Ureter (tissue), 1 donor: Measurements from ENCODE around the gene WNT7A. TPM values are rescaled to one million over a fixed set of nuclear protein-coding genes. Genes with fewer than 3 reads are reported as not detected.
A peak's percentile ranks its signal among the peaks of the same experiment; 100 is the strongest.

Source experiments
- DNase-seq: peaks from one replicate; pipeline ENCODE4 v3.0.0-alpha.2; 2020; ENCODE audit warnings: low spot score
- total RNA-seq: library from RNA; stranded (reverse); gene quantifications from one replicate; pipeline ENCODE4 v1.2.4, GENCODE V29; 2023
- donor health status: DM: yes; HTN: yes; CAD: no.

WNT7A gene
- total RNA-seq, 1 donor from 2014 or later = 1.4 TPM

GRCh38 chr3:13884851-13885703, 5.2 kb upstream of the WNT7A start:
- DNase-seq = peak; percentile 59

GRCh38 chr3:13883681-13884080, 3.8 kb upstream of the WNT7A start:
- no peak for DNase-seq

GRCh38 chr3:13882876-13883275, 3.0 kb upstream of the WNT7A start:
- DNase-seq = peak; percentile 10

GRCh38 chr3:13881536-13882410, 1.9 kb upstream of the WNT7A start:
- DNase-seq = peak; percentile 22

DNA sequence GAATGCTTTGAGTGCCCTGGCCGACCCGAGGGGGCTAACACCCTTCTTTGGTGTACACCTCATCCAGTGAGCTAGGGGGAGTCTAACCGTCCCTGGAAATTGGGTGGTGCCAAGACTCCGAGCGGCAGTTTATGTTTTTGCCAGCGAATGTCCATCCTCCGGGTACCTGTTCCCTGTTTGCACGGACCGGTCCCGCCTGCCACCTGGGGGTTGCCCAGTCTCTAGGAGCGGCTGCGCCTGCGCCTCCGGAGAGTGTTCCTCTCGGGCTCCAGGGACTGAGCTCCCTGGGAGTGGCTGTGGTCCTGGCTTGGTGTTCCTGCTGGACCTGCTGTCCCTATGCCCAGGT, 913 bp upstream of the WNT7A start:
- no peak for DNase-seq

DNA sequence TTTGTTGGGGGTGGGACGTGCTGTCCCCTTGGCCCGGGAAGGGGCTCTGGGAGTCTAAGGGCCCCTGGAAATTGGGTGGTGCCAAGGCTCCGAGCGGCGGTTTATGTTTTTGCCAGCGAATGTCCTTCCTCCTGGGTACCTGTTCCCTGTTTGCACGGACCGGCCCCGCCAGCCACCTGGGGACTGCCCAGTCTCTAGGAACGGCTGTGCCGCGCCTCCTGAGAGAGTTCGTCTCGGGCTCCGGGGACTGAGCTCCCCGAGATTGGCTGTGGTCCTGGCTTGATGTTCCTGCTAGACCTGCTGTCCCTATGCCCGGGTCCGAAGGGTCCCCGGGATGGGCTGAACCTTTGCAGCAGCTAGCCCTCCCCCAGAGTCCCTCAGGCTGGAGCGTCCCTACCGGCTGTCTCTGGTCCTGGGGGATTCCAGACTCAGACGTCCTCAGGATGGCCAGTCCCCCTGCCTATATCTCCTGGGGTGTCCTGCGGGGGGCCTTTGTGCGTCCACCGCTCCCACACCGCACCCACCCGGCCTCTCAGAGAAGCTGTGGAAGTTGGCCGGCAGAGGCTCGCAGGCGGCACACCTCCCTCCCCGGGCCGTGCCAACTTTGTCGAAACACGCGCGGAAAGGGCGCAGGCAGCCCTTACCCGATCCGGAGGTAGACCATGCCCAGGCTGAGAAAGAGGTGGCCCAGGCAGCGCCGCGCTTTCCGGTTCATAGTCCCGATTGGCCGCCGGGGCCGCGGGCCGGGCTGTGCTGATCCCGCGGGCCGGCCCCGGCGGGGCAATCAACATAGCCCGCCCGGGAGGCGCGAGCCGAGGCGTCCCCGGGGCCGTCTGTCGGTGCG, 547 bp downstream of the WNT7A start:
- no peak for DNase-seq

GRCh38 chr3:13878281-13879101, 1.4 kb downstream of the WNT7A start:
- no peak for DNase-seq

DNA sequence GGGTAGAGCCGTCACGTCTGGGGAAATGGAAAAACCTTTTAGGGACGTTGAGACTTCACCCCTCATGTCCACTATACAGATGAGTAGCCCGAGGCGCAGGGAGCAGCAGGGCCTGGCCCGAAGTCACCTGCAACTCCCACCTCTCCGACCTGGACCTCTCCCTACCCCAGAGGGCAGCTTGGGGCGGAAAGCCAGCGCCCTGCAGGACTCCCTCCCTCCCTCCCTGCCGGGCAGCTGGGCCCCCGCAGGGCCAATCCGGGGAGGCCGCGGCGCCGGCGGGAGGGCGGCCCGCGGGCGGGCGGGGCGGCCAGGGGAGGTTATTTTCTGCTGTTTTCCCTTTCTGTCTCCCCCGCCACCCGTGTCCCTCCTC, 2.0 kb downstream of the WNT7A start:
- no peak for DNase-seq

DNA sequence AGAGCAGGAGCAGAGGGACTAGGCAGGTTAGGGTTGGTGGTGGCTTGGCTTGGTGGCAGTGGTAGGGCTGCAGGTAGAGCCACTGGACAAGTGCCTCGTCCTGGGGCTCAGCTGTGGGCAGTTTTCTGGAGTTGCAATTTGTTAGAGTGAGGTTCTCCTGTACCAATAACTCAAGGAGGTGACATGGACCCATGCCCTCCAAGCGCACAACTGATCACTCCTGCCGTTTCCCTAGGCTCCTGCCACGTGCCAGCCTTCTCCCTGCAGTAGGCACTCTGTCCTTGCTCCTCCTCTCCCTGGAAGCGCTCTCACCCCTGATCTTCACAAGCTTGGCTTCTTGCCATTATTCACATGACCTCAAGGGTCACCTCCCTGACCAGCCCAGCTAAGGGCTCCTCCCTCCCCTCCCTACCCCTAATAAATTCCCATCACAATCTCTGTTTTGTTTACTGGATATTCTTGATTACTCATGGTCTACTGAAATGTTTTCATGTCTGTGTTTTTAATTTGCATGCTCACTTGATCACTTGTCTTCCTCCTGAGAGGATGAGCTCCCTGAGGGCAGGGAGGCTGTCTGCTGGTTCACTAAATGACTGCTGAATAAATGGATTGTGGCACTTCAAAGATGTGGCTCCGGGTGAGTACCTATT, 3.3 kb downstream of the WNT7A start:
- no peak for DNase-seq

- no peak for DNase-seq
Measured at GRCh38 chr3:13874891-13875290, 5.0 kb downstream of the WNT7A start.

GRCh38 chr3:13873818-13874217, 6.1 kb downstream of the WNT7A start:
- no peak for DNase-seq

DNA sequence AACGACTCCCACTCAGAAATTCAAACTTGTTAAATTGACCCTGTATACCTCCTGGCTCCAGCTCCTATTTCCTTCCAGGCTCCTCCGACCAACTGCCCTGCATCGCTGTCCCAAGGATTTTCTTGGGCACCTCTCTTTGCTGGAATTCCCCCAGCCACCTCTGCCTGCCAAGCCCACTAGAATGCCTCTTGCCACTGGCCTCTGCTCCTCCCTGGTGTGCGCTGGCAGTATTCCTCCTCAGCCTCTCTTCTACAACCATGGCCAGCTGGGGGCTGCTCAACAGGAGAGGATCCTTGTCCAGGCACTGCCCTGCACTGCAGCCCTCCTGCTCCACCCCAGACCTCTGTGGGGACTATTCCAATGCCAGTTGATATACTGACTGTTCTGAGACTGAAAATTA, 7.4 kb downstream of the WNT7A start:
- DNase-seq = no peak

DNA sequence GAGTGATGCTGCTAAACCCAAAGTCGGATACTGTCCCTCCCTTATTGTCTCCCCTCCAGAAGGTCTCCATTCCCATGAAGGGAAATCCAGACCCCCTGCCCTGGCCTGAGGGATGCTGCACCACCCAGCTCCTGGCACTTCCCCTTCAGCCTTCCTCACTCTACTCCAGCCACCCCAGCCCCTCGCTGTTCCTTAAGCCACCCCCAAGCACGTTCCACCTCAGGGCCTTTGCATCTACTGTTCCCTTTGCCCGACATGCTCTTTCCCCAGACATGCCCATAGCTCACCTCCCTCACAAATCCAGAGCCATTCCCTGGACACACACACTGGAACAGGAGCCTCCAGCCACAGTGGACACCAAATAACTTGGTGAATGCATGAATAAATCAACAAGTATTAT, 8.1 kb downstream of the WNT7A start:
- no peak for DNase-seq

DNA sequence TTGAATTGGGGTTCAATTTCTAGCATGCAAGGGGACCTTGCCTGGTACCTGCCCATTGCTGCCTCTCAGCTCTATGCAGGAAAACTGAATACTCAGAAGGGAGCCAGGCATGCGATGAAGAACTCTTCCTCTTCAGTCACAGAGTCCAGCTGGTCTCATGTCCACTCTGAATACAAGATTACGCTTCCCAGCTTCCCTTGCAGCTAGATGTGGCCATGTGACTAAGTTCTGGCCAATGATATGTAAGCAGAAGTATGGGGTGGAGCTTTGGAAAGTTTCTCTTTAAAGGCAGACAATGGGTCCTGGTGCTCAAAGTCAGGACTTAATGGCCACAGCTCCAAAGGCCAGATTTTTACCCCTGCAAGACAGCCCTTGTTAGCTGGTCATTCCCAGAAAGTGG, 9.0 kb downstream of the WNT7A start:
- no peak for DNase-seq

GRCh38 chr3:13869761-13870343, 10.0 kb downstream of the WNT7A start:
- no peak for DNase-seq

DNA sequence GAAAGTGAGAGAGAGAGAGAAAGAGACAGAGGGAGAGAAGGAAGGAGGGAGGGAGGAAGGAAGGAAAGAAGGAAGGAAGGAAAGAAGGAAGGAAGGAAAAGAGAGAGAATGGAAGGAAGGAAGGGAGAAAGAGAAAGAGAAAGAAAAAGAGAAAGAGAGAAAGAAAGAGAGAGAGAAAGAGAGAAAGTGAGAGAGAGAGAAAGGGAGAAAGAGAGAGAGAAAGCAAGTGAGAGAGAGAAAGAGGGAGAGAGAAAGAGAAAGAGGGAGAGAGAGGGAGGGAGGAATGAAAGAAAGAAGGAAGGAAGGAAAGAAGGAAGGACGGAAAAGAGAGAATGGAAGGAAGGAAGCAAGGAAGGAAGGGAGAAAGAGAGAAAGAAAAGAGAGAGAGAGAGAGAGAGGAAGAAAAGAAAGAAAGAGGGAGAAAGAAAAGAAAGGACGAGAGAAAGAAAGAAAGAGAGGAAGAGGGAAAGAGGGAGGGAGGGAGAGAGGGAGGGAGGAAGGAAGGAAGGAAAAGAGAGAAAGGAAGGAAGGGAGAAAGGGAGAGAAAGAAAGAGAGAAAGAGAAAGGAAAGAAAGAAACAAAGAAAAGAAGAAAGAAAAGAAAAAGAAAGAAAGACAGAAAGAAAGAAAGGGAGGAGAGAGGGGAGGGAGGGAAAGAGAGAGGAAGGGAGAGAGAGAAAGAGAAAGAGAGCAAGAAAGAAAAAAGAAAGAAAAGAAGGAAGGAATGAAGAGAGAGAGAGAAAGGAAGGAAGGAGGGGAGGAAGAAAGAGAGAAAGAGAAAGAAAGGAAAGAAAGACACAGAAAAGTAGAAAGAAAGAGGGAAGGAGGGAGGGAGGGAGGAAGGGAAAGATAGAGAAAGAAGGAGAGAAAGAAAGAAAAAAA, 10.8 kb downstream of the WNT7A start:
- DNase-seq = no peak

GRCh38 chr3:13867732-13868131, 12.1 kb downstream of the WNT7A start:
- no peak for DNase-seq

DNA sequence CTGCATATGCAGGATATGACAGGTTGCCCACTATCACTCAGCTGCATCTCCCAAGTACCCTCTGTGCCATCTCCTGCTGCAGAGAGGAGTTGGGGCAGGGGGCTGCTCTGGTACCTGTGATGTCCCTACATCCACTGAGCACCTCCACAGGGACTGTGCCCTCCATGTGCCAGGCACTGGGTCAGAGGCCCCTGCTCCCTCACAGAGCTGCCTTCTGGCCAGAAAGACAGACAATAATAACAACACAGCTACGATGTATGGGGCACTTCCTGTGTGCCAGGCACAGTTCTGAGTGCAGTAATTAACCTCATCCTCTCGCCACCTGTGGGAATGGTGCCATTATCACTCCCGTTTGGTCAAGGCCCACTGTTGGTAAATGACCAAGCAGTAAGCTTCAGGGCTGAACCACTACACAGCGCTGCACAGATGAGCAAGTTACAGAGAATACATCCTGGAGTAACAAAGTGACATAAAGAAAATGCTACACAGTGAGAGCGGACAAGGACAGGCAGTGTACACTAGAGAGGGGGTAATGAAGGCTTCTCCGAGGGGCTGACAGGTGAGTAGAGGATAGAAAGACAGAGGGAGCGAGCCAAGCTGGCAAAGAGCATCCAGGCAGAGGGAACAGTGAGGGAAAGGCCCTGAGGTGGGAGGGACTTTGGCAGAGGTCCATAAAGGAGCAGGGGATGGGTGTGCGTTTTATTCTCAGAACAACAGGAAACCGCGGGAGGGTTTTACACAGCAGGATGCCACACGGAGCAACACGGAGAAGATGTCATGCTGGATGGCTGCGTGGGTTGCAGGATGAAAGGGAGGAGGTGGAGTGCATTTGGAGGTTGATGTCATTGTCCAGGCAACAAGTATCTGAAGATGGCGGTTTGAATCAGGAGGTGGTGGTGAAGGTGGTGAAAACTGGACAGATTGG, 13.6 kb downstream of the WNT7A start:
- no peak for DNase-seq
